ENCODE data around the gene UTS2B.

DNA sequence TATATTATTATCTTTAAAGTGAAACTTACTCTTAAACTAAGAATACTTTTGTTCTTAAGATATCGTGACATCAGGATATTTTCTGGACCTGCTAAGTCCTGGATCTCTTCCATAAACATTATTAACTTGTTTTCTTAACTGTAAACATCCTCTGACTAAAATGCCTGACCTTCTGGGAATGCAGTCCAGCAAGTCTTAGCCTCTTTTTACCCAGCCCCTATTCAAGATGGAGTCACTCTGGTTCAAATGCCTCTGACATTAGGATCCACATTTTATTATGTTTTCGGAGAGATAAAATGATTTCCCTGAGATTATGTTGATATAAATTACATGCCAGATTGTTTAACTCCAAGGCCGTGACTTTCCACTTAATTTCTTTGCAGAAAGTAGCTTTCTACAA is 93.7 kb downstream of the UTS2B start:
- TF ChIP-seq, protein P1, sequence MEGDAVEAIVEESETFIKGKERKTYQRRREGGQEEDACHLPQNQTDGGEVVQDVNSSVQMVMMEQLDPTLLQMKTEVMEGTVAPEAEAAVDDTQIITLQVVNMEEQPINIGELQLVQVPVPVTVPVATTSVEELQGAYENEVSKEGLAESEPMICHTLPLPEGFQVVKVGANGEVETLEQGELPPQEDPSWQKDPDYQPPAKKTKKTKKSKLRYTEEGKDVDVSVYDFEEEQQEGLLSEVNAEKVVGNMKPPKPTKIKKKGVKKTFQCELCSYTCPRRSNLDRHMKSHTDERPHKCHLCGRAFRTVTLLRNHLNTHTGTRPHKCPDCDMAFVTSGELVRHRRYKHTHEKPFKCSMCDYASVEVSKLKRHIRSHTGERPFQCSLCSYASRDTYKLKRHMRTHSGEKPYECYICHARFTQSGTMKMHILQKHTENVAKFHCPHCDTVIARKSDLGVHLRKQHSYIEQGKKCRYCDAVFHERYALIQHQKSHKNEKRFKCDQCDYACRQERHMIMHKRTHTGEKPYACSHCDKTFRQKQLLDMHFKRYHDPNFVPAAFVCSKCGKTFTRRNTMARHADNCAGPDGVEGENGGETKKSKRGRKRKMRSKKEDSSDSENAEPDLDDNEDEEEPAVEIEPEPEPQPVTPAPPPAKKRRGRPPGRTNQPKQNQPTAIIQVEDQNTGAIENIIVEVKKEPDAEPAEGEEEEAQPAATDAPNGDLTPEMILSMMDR (IDR thresholded peaks at IDR 0.05; ENCODE audit: low read depth, low read length), result no peak
- no peak for TF ChIP-seq EZH2phosphoT487 (IDR thresholded peaks at IDR 0.05; ENCODE audit: low read depth)
